Stimulated activated CD4-positive, alpha-beta T cell treated with anti-CD3 and anti-CD28 coated beads, TNF-alpha, amount 100 ng/mL, for 1 hour (primary cell): ENCODE data around the gene CORO1C.

Experiments
- DNase-seq, 3 donors: peaks; one replicate each; pipeline ENCODE4 v3.0.0-alpha.2; 2020; ENCODE audit warnings: low read depth in 3 of 3, low spot score in 1 of 3

CORO1C gene

DNA sequence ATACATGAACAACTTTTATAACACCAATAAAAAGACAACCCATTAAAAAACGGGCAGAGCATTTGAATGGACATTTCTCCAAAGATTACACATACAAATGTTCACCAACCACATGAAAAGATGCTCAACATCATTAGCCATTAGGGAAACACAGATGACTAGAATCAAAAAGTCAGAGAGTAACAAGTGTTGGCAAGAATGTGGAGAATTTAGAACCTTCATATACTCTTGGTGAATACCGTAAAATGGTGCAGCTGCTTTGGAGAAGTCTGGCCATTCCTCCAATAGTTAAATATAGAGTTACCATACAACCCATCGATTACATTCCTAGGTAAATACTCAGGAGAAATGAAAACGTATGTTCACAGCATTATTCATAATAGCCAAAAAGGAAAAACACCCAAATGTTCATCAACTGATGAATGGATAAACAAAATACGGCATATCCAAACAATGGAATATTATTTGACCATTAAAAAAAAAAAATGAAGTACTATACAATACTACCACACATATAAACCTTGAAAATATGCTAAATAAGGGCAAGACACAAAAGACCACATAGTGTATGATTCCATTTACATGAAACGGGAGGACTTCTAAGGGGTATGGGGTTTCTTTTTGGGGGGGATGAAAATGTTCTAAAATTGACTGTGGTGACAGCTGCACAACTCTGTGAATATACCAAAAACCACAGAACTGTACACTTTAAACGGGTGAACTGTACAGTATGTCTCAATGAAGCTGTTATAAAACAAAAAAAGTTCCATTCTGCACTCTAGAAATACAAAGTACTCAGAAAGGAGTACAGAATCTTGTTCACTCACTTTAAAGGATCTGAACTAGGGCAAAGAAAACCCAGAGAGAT is 3.2 kb downstream of the CORO1C start:
- no peak for DNase-seq

DNA sequence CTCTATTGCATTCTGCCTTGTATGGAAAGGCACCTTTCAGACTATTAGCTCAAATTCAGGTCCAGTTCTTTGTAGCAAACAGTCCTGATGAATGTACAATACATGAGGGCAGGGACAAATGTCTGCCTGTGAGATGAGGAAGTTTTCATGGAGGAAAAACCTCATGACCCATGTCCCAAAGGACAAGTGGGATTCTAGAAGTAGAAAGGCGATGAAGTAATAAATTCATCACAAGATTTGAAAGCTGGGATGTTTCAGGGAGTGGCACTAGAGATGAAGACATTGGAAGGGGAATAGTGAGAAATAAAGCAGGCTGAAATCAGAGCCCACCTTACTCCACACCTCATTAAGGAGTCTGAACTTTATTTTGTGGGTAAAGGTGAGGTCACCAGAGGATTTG is 4.2 kb downstream of the CORO1C start:
- no peak for DNase-seq

DNA sequence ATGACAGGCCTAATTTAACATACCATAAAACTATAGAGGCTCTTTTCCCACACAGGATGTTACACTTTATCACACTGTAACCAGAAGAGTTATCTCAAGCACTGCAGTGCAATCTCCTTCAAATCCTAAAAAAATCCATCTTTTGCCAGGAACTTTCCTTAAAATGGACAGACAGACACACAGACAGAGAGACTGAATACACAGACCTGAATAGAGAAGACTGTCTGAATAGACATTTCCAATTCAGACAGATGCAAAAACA is 6.5 kb downstream of the CORO1C start:
- DNase-seq, result no peak

DNA sequence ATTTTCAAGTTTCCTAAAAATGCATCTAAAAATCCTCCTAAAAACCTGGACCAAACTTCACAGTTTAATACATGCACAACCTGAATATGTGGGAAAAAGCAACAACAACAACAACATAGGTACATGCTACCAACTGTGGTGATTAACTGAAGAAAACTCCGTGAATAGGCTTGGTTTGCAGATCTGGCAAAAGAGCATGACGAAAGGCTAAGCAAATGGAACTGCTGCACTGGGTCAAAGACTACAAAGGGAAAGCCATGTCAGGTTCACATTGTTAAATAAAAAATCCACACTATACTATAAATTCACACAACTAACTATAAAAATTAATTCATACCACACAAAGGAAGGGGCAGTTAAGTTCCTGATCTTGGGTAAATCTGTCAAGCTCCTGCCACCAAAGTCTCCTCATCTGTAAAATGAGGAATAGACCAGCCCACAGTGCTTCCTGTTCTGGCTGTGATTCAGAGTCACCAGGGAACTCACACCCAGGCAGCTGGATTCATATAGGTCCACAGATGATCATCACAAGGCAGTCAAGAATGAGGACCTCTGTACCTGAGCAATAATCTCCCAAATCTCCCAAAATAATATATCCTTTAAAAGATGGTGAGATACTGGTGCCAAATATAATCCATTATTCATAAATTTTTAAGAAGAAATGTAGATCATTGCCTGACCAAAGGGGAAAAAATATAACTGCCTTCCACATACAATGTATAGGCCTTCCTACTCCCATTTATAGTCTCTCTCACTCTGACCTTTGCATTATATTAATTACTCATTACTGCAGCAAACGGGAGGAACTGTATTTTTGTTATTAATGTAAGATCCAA is 7.0 kb downstream of the CORO1C start:
- DNase-seq, result no peak

DNA sequence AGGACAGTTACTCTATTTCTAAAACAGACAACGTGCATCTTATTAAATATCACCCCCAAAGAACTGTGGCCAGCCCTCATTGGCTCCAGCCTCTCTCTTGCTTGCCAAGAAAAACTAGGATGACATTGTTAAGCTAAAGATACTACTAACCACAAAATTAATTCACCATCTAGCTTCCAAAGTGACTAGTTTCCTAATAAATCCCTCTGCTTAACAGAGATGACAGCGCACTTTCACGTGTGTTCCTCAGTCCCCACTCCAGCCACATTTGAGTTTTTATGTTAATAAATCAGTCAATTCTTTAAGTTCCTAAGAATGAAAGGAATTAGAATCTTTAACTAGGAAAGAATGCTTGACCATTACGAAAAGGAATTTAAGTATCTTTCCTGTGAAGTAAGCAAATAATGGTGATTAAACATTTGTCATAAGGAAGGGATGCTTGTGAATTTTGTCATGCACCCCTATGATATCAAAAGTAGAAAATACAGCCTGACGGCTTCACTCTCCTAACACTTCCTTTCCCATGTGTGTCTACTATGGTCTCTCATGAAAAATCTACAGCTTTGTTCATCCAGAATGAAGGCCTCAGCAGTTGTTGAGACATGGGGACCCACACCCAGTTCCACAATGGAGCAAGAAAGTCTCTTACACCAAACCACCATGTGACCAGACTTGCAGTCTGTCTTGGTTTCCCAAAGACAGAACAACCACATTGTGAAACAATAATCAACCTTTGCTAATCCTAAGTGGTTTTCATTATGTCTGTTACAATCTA is 8.1 kb downstream of the CORO1C start:
- DNase-seq, result no peak

GRCh38 chr12:108722463-108722862 is 8.9 kb downstream of the CORO1C start:
- no peak for DNase-seq

- no peak for DNase-seq
Observed at GRCh38 chr12:108721824-108722223, 9.5 kb downstream of the CORO1C start.

DNA sequence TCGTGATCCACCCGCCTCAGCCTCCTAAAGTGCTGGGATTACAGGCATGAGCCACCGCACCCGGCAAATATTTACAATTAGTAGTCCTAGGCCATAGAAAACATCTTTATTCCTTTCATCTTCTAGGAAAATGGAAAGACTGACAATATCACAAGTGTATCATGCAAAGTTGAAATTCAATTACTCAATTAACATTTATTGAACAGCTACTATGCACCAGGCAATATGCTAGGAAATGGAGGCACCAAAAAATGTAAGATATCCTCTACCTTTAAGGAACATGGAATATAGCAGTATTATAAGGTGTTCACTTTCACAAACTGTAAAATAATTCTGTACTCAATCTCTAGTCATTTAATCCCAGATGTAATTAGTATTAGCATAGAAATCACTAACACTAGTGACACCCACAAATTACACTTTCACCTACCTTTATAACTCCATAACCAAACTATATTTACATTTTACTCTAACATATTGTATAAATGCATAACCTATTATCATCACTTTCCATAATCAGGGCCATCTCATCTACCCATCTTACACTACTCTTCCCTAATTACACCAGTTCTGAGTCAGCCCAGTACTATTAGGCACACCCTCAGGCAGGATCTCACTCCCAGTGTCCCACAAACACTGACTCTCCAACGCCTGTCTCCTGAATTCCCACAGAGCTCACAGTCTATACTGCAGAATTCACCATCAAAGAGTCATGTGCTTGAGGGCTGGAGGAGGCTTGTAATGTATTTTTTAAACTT is 10.4 kb downstream of the CORO1C start:
- DNase-seq, result no peak

DNA sequence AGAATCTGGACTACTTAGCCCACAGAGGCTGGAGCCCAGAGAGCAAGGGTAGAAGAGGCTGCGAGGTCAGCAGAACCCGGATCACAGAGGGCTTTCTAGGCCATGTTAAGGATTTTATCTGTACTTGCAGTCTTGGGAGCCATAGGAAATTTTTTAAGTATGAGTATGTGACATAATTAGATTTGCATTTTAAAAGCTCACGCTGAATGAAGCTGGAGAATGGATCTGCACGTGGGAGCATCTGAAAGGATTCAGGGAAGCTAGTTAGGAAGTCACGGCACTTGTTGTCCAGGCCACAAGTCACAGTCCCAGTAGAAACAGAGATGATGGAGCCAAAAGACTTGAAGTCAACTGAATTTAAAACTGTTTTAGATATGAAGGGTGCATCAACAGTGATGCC is 14.1 kb downstream of the CORO1C start:
- DNase-seq, result no peak

- no peak for DNase-seq
Observed at GRCh38 chr12:108714866-108715265, 16.5 kb downstream of the CORO1C start.

DNA sequence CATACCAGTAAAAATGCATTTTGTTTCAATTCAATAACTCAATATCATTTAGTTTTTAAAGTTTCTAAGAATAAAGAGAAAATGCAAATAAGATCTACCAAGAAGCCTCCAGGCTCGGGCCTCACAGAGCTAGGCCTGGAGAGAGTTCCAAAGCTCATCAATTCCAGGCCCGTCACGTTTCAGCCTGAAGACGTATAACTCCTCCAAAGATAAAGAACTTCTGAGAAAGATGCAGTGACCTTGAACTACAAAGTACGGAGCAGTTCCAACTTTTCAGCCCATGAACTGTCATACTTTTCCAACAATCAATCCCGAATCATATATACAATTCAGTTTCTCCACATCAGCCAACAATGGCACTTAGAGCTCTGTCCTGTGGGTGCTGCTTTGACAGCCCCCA is 17.8 kb downstream of the CORO1C start:
- DNase-seq, result no peak

- no peak for DNase-seq
Observed at GRCh38 chr12:108712925-108713203, 18.5 kb downstream of the CORO1C start.

DNA sequence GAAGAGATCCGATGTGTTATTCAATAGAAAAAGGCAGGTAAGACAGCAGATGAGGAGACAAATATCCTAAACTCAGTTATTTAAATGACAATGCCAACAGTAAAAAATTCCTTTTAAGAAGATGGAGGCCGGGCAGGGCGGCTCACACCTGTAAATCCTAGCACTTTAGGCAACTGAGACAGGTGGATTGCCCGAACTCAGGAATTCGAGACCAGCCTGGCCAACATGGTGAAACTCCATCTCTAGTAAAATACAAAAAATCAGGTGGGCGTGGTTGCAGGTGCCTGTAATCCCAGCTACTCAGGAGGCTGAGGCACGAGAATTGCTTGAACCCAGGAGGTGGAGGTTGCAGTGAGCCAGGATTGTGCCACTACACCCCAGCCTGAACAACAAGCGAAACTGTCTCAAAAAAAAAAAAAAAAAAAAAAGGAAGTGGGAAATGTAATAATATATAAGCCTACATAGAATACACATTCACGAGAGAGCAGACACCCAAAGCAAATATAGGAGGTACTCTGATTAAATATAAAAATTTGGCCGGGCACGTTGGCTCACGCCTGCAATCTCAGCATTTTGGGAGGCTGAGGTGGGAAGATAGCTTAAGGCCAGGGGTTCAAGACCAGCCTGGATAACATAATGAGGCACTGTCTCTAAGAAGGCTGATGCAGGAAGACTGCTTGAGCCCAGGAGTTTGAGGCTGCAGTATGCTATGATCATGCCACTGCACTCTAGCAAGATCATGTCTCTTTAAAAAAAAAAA is 19.0 kb downstream of the CORO1C start:
- no peak for DNase-seq

DNA sequence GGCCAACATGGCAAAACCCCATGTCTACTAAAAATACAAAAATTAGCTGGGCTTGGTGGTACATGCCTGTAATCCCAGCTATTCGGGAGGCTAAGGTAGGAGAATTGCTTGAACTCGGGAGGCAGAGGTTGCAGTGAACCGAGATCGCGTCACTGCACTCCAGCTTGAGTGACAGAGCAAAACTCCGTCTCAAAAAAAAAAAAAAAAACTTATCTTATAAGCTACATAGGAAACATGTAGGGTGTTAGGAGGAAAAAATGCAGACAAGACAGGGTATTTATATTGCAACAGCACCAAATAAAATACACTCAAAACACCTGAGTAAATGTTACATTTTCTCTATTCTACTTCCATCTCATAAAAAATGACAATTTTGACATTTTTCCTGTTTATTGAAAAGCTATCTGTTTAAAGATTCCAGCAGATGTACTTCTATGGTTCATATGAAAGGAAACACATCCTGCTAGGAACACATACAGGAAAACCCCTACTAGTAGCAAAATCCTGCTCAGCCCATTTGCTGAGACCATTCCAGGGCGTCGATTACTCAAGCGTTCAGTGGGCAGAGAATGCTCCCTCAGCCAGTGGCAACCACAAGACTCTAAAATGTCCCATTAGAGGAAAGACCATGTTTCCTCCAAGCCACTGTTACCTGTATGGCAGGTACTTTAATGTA is 19.7 kb downstream of the CORO1C start:
- no peak for DNase-seq

DNA sequence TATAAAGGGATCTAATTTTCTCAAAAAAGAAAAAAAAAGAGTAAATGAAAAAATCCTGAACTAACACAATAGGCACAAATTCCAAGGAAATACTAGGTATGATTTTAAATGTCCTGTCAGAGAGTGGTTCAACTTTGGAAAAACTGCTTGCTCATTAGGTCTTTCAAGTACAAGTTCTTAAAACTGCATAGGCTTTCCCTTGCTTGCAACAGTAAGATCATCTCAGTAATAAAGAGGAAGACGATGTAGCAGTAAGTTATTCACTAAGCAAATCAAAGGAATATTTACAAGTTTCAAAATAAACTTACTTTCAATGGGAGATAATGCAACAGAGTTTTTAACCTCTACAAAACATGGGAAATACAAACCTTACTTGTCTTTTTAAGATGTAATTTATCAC is 21.6 kb downstream of the CORO1C start:
- no peak for DNase-seq

- no peak for DNase-seq
Observed at GRCh38 chr12:108704527-108704926, 26.8 kb downstream of the CORO1C start.

- DNase-seq, result no peak
Observed at GRCh38 chr12:108702595-108703320, 28.6 kb downstream of the CORO1C start.

DNA sequence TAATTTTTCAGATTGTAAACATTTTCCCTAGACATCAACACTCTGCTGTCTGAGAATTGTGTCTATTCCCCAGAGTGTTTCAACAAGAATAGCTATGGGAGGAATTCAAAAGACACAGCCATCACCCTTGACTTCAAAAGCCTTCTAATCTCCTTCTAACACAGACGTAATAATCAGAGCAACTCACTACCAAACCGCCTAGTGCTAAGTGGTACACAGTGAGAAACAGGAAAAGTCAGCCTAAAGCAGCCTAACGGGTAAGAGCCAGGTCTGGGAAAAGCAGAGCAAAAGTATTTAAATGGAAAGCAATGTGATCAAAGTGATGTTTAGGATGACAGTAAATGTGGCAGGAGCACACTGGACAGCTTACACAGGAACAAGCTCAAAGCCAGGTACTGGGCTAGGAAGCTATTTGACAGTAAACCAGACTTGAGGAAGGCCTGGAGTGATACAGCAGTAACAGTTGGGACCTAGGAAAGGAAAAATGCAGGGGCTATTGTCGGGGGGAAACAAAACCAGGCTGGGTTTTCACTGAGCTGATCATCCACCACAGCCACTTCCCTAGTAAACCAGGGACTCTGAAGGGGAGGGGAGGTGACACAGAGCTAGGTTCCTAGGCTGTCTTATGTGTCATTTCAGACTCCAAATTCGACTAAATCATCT is 29.4 kb downstream of the CORO1C start:
- no peak for DNase-seq
